ENCODE results near the gene CIB4.

DNA sequence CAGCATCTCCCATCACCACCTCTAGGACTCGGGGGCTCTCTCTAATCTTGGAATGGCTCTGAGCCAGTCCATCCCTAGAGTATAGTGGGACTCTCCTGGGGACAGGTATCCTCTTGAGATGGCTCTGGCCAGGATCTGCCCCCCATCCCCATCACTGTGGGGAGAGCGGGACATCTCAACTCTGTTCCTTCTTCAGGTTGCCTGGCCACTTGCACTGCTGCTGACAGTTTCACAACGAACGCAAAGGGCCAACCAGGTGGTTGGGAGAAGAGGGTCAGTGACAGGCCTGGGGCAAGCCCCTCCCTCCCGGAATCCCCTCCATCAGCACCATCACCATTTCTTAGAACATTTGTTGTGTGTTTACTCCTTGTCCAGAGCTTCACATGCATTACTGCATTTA, 62.6 kb downstream of the CIB4 start:
- TF ChIP-seq, protein P1, sequence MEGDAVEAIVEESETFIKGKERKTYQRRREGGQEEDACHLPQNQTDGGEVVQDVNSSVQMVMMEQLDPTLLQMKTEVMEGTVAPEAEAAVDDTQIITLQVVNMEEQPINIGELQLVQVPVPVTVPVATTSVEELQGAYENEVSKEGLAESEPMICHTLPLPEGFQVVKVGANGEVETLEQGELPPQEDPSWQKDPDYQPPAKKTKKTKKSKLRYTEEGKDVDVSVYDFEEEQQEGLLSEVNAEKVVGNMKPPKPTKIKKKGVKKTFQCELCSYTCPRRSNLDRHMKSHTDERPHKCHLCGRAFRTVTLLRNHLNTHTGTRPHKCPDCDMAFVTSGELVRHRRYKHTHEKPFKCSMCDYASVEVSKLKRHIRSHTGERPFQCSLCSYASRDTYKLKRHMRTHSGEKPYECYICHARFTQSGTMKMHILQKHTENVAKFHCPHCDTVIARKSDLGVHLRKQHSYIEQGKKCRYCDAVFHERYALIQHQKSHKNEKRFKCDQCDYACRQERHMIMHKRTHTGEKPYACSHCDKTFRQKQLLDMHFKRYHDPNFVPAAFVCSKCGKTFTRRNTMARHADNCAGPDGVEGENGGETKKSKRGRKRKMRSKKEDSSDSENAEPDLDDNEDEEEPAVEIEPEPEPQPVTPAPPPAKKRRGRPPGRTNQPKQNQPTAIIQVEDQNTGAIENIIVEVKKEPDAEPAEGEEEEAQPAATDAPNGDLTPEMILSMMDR (IDR thresholded peaks at IDR 0.05), result no peak
- TF ChIP-seq POLR2A (IDR thresholded peaks at IDR 0.05), result no peak
